T-helper 1 cell treated with Interleukin-12 subunit alpha and Interleukin-12 subunit beta and Interleukin-4 antibody, amounts not matched to agents 30 μg/mL and 1 μg/mL, for 36 hours (primary cell): ENCODE measurements around the gene NEDD9.

Experiments
- H3K27ac Mint-ChIP-seq: one replicate; pipeline ENCODE4 v1.8.0; 2021; ENCODE audit warnings: mild to moderate bottlenecking, mixed read lengths
- H3K27me3 Mint-ChIP-seq: one replicate; pipeline ENCODE4 v1.8.0; 2021; ENCODE audit warnings: low read depth, mixed read lengths
- H3K36me3 Mint-ChIP-seq: one replicate; pipeline ENCODE4 v1.8.0; 2021; ENCODE audit warnings: low read depth, mixed read lengths
- H3K4me1 Mint-ChIP-seq: one replicate; pipeline ENCODE4 v1.8.0; 2021; ENCODE audit warnings: low read depth, mixed read lengths
- H3K4me3 Mint-ChIP-seq: one replicate; pipeline ENCODE4 v1.8.0; 2021; ENCODE audit warnings: mild to moderate bottlenecking, moderate library complexity, mixed read lengths
- H3K9me3 Mint-ChIP-seq: one replicate; pipeline ENCODE4 v1.8.0; 2021; ENCODE audit warnings: mixed read lengths

The NEDD9 gene

DNA sequence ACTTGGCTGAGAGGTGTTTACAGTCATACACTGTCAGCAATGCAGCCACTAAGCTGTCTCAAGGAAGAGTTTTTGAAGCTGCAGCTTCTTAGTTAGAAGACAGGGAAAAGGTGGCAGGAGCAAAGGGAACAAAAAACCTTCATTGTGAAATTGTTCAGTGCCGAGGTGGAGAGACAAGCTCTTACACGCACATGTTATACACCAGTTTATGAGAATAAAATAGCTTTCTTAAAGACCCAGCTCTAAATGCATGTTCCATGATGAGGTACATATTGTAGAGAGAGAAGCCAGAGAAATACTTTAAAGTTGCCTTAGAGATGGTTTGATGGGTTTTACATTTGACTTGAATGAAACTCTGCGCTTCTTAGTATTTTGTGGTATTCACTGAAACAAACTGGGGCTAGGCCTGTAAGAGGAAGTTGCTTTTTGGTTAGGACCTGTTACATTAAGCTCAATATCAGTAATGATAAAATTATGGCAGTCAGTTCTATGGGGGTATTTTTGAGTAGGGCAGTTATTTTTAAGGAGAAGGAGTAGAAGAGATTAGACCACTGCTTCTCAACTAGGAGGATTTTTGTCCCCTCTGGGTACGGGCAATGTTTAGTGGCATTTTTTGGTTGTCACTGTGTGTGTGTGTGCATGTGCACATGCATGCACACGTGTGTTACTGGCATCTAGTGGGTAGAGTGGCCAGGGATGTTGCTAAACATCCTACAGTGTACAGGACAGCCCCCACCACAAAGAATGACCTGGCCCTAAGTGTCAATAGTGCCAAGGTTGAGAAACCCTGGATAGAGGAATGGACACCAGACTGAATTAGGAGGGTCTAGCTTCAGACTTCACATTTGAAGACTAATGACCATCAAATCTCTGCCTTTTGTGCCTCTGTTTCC, 9.8 kb downstream of the NEDD9 start:
- peak overlapping the region; percentile 89 for H3K27ac Mint-ChIP-seq
- peaks cover 38% of the 10 kb centered on the region for H3K36me3 Mint-ChIP-seq
- no peaks in the 10 kb centered on the region for H3K9me3 Mint-ChIP-seq

GRCh38 chr6:11221623-11222384, 10.7 kb downstream of the NEDD9 start:
- Mint-ChIP-seq H3K36me3 (peaks cover 39% of the 10 kb centered on the region), H3K4me3 (peak overlapping the region; percentile 64), H3K4me1 (peaks cover 77% of the 10 kb centered on the region)

More for the DNA sequence above, 9.8 kb downstream of the NEDD9 start:
- H3K27me3 Mint-ChIP-seq = no peaks in the 10 kb centered on the region
- H3K4me1 Mint-ChIP-seq = peaks cover 73% of the 10 kb centered on the region
- peak overlapping the region; percentile 64 for H3K4me3 Mint-ChIP-seq

GRCh38 chr6:11219400-11219834, 13.1 kb downstream of the NEDD9 start:
- Mint-ChIP-seq H3K4me1 (peaks cover 74% of the 10 kb centered on the region), H3K36me3 (peaks cover 44% of the 10 kb centered on the region), H3K27me3 (no peaks in the 10 kb centered on the region), H3K27ac (no peak overlapping the region), H3K4me3 (no peak overlapping the region), H3K9me3 (no peaks in the 10 kb centered on the region)

More at GRCh38 chr6:11221623-11222384, 10.7 kb downstream of the NEDD9 start:
- Mint-ChIP-seq H3K27me3 (no peaks in the 10 kb centered on the region), H3K9me3 (no peaks in the 10 kb centered on the region), H3K27ac (peak overlapping the region; percentile 89)

- Mint-ChIP-seq H3K27me3 (no peaks in the 10 kb centered on the region), H3K36me3 (peaks cover 43% of the 10 kb centered on the region), H3K9me3 (no peaks in the 10 kb centered on the region), H3K27ac (no peak overlapping the region), H3K4me1 (peaks cover 68% of the 10 kb centered on the region), H3K4me3 (no peak overlapping the region)
Observed at GRCh38 chr6:11218538-11219399, 13.7 kb downstream of the NEDD9 start.

DNA sequence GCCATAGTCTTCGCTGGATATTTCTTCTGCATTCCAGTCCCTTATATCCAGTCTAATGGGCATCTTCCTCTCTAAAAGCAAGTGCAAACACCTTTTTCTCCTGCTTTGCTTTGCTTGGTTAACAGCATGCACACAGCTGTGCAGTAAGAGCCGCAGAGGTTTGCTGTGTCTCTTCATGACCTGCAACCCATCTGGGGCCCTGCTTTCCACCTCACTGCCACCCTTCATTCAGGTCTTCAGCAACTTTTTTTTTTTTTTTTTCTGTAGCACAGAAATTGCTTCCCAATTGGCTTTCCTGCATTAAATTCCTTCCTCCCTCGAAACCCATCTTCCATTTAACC, 14.4 kb downstream of the NEDD9 start:
- Mint-ChIP-seq H3K4me3 (no peak overlapping the region), H3K27ac (peak overlapping the region; percentile 56), H3K9me3 (no peaks in the 10 kb centered on the region), H3K4me1 (peaks cover 64% of the 10 kb centered on the region), H3K36me3 (peaks cover 49% of the 10 kb centered on the region), H3K27me3 (no peaks in the 10 kb centered on the region)

DNA sequence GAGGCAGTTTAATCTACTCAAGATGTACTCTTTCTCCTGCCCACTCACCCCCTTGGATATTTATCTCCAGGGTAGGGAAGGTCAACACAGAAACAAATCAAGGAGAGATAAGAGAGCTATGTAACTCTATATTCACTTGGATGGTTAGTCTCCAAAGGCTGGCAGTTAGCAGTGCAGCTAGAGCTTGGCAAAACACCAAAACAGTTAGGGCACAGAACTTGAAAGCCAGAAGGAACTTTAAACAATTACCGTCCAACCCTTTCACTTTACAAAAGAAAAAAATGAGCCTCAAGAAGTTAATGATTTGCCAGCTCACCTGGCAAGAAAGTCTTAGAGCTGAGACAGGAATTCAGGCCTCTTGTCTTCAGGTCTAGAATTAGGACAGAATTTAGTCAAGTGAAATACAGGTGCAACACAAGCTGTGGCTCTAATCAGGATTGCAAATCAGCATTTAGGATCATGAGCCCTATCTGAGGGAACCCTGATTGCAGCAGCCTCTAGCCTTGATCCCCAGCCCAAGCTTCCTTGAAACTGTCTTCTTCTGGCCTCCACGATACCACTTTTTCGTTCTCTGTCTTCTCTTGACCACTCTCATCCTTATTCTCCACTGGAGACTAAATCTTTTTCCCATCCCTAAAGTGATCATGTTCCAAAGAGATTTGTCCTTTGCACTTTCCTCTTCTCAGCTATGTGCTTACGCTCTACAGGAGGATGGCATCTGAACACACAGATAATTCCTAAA, 14.9 kb downstream of the NEDD9 start:
- Mint-ChIP-seq H3K36me3 (peaks cover 52% of the 10 kb centered on the region), H3K4me1 (peaks cover 62% of the 10 kb centered on the region), H3K27ac (no peak overlapping the region), H3K9me3 (no peaks in the 10 kb centered on the region), H3K4me3 (no peak overlapping the region), H3K27me3 (no peaks in the 10 kb centered on the region)

DNA sequence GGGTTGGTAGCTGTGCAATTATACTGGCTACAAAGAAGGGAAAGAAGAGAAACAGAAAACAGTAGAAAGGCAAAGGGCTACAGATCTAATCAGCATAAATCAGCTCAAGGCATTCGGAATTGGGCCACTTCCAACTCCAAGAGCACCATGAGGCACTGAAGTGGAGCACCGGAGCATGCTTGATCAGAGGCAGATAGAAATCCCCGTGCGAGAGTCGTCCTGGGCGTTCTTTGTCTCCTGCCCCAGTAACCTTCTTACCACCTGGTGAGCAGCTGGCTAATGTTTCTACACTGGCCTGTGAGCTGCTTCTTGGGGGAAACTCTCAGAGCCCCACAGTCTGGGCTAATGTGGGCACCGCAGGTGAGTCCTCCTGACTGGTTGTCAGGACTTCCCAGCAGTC, 16.7 kb downstream of the NEDD9 start:
- Mint-ChIP-seq H3K36me3 (peaks cover 66% of the 10 kb centered on the region), H3K4me3 (no peak overlapping the region), H3K27ac (no peak overlapping the region), H3K27me3 (no peaks in the 10 kb centered on the region), H3K4me1 (peaks cover 62% of the 10 kb centered on the region), H3K9me3 (no peaks in the 10 kb centered on the region)

DNA sequence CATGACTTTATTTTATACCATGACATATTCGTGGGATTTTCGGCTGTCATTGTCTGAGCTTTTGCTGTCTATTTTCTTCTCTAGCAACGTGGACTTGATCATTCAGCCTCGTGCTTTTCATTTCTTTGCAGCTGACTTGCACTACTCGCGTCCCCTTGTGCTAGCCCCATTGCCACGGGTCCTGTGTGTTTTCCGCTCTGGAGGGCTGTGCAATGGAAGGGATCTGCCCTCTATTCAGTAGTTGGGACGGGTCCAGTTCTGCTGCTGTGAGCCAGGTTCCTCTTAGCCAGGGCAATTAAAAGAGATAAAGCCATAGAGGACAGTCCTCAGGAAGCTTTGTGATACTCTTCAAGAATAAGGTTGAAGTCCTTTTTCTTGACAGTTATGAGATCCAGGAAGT, 17.6 kb downstream of the NEDD9 start:
- Mint-ChIP-seq H3K4me1 (peaks cover 59% of the 10 kb centered on the region), H3K27ac (no peak overlapping the region)

GRCh38 chr6:11214084-11214833, 18.2 kb downstream of the NEDD9 start:
- Mint-ChIP-seq H3K27me3 (no peaks in the 10 kb centered on the region), H3K9me3 (no peaks in the 10 kb centered on the region), H3K27ac (no peak overlapping the region), H3K36me3 (peaks cover 63% of the 10 kb centered on the region), H3K4me3 (no peak overlapping the region), H3K4me1 (peaks cover 60% of the 10 kb centered on the region)

More for the DNA sequence above, 17.6 kb downstream of the NEDD9 start:
- no peaks in the 10 kb centered on the region for H3K9me3 Mint-ChIP-seq
- H3K36me3 Mint-ChIP-seq = peaks cover 64% of the 10 kb centered on the region
- no peak overlapping the region for H3K4me3 Mint-ChIP-seq
- H3K27me3 Mint-ChIP-seq = no peaks in the 10 kb centered on the region

GRCh38 chr6:11213422-11214021, 18.9 kb downstream of the NEDD9 start:
- Mint-ChIP-seq H3K36me3 (peaks cover 59% of the 10 kb centered on the region), H3K27me3 (no peaks in the 10 kb centered on the region), H3K27ac (no peak overlapping the region), H3K4me3 (no peak overlapping the region), H3K4me1 (peaks cover 60% of the 10 kb centered on the region), H3K9me3 (no peaks in the 10 kb centered on the region)

DNA sequence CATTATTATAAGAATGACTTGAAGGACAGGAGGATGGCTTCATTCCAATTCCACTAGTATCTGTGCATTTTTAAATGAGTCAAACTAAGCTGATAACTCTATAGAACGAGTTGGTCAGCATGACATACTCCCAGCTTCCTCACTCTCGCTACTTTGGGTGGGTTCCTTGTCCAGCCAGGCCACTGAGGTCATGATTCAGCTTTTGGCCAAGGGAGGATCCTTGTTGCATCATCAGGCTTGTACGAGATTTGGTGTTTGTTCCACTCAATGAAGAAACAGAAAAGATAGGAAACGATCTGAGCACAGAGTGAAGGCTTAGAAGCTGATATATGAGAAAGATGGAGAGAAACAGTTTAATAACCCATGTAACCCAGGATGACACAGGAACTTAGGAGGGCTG, 19.8 kb downstream of the NEDD9 start:
- Mint-ChIP-seq H3K27me3 (no peaks in the 10 kb centered on the region), H3K4me1 (peaks cover 56% of the 10 kb centered on the region), H3K4me3 (no peak overlapping the region), H3K36me3 (peaks cover 57% of the 10 kb centered on the region), H3K9me3 (no peaks in the 10 kb centered on the region), H3K27ac (no peak overlapping the region)

DNA sequence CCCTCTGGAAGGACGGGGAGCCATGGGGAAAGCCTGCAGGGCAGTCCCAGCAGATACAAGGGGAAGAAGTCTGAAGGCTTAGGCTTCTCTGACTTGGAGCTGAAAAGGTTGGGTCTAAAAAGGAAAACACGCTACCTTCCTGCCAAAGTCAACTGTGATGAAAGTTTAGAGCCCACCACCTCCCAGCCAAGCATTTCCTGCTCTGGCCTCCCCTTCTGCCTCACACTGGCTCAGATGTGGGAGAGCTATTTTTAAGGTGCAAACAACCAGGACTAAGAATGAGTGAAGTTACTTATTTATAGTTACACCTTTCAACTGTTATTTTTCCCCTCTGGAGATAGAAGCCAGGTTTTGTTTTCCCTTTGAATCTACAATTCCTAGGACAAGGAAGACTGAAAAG, 21.2 kb downstream of the NEDD9 start:
- Mint-ChIP-seq H3K4me3 (no peak overlapping the region), H3K27ac (peak overlapping the region; percentile 32), H3K9me3 (no peaks in the 10 kb centered on the region), H3K27me3 (no peaks in the 10 kb centered on the region), H3K36me3 (peaks cover 63% of the 10 kb centered on the region), H3K4me1 (peaks cover 56% of the 10 kb centered on the region)
